Ovary (tissue), 9 donors: ENCODE data around the gene IKBIP. TPM values are rescaled to one million over a fixed set of nuclear protein-coding genes. Genes with fewer than 3 reads are reported as not detected.
"Not testable (repeated sequence)": the region's sequence is repeated elsewhere in the genome, so short reads cannot be mapped to it uniquely, and the experiment has no call there.

Experiments used
- DNase-seq, 5 donors: peaks; one replicate each; pipeline ENCODE4 v3.0.0-alpha.2; 2019 to 2020
- H3K27ac ChIP-seq, 2 donors: fragments of 200-600 bp; one replicate each; pipeline versions ENCODE4 v1.5.1 to v1.8.0; 2019 to 2022
- H3K27me3 ChIP-seq: fragments of 200-600 bp; one replicate; pipeline ENCODE4 v1.8.0; 2022
- H3K36me3 ChIP-seq: fragments of 200-600 bp; sonication (generic); one replicate; pipeline ENCODE4 v1.5.1; 2019
- H3K4me1 ChIP-seq: one replicate; pipeline ENCODE4 v1.8.1; 2013; ENCODE audit warnings: mild to moderate bottlenecking, moderate library complexity; ENCODE audit not compliant: insufficient read depth
- H3K4me3 ChIP-seq: fragments of 200-600 bp; sonication (generic); one replicate; pipeline ENCODE4 v1.5.1; 2017
- H3K9me3 ChIP-seq, 2 donors: fragments of 200-600 bp in 1 of 2; sonication (generic) in 1 of 2; one replicate each; pipeline versions ENCODE4 v1.5.1 to v1.8.1; 2013 to 2019; ENCODE audit warnings: mild to moderate bottlenecking in 1 of 2, moderate library complexity in 1 of 2
- CTCF ChIP-seq, 3 donors: fragments of 450-650 bp in 2 of 3; fragments of 200-600 bp in 1 of 3; IDR thresholded peaks; one replicate each; pipeline versions ENCODE4 v1.5.1 to v1.8.0; 2016 to 2022; ENCODE audit warnings: antibody characterized with exemption in 3 of 3, mild to moderate bottlenecking in 1 of 3
- EP300 ChIP-seq: sonication (generic); formaldehyde crosslinking; IDR thresholded peaks from one replicate; pipeline ENCODE4 v1.6.1; 2017; ENCODE audit warnings: antibody characterized with exemption
- POLR2A ChIP-seq: fragments of 450-650 bp; IDR thresholded peaks from one replicate; pipeline ENCODE4 v1.6.1; 2017; ENCODE audit warnings: antibody characterized with exemption, mild to moderate bottlenecking, moderate library complexity
- WGBS, 3 donors: extraction: QIAGEN DNeasy Blood & Tissue Kit in 1 of 3; methylation state at CpG; one replicate each; pipeline versions ENCODE4 v1.1.5 to v1.1.7; 2013 to 2017; 5-methylcytosine and 5-hydroxymethylcytosine counted together
- intact Hi-C, 4 donors: fragments of 100-400 bp; cut with DNase I; formaldehyde crosslinking; loops; one replicate each; pipeline versions ENCODE4 v1.11.0 to v1.15.1; 2022 to 2023
- polyA plus RNA-seq, 2 donors: library from polyadenylated mRNA; stranded (reverse); fragments of 200-250 nt in 1 of 2; fragments of 350-450 nt in 1 of 2; fragmentation: Illumina TruSeq in 1 of 2; extraction: RNeasy Lipid Tissue Mini Kit (QIAGEN cat#74804) in 1 of 2; gene quantifications; one replicate each; pipeline ENCODE4 v1.2.3, GENCODE V29; 2013 to 2014
- small RNA-seq: library from RNA; depleted of rRNA; stranded (forward); fragments of <200 nt; gene quantifications from one replicate; pipeline ENCODE3, GENCODE V24; 2016
- total RNA-seq, 7 donors: library from RNA; depleted of rRNA in 2 of 7; stranded (reverse); fragments of >200 nt in 2 of 7; fragmentation: NEBNext Ultra II Directional in 3 of 7; extraction: Animal tissue kit (Norgen Biotek cat#: 25700) in 3 of 7; gene quantifications; one replicate each; pipeline versions ENCODE4 v1.1.0 to v1.2.4, GENCODE V29; 2016 to 2023
- donor health status: DM: no; HTN: no; CAD: no; lungs with moderate emphysema.
- donor health status: DM: no; HTN: no; CAD: no.
- donor health status: Bipolar disorder and iron deficiency.
- donor health status: DM: yes; HTN: yes; CAD: no.
- donor health status: DM: no; HTN: no; CAD: no.
- donor health status: DM: yes; HTN: yes; CAD: no.

Gene IKBIP
- total and polyA plus RNA-seq, 9 donors = 6.8 to 12.4 (median 9.8) TPM

GRCh38 chr12:98579347-98579746 lies 65.2 kb downstream of the IKBIP start:
- 78 to 84% (median 81%) methylated on average over 5 of the region's 5 CpGs for WGBS, 3 donors
- intact Hi-C loops = loop anchor here in 1 of 4 donors (10.0 kb wide), 1 partner anchor 85 kb away; no protein-coding TSS in a partner anchor
- H3K36me3 ChIP-seq = no peaks in the 10 kb centered on the region
- no peak overlapping the region for H3K27ac ChIP-seq
- H3K4me3 ChIP-seq = no peak overlapping the region
- TF ChIP-seq EP300 (no peak), CTCF (IDR thresholded peaks at IDR 0.05) (no peak), POLR2A (no peak)
- H3K27me3 ChIP-seq = no peaks in the 10 kb centered on the region
- no peaks in the 10 kb centered on the region for H3K9me3 ChIP-seq
- no peak for DNase-seq
- H3K4me1 ChIP-seq = no peaks in the 10 kb centered on the region

GRCh38 chr12:98578821-98579220 lies 65.8 kb downstream of the IKBIP start:
- 65 to 70% (median 70%) methylated on average over 2 of the region's 2 CpGs for WGBS, 3 donors
- no peak overlapping the region for H3K4me3 ChIP-seq
- intact Hi-C loops = loop anchor here in 1 of 4 donors (10.0 kb wide), 1 partner anchor 86 kb away; no protein-coding TSS in a partner anchor

GRCh38 chr12:98578392-98578791 lies 66.2 kb downstream of the IKBIP start:
- WGBS, 3 donors = 81 to 95% (median 86%) methylated on average over 1 of the region's 1 CpG
- Histone ChIP-seq H3K9me3 (no peaks in the 10 kb centered on the region), H3K27me3 (no peaks in the 10 kb centered on the region), H3K4me3 (no peak overlapping the region), H3K27ac (no peak overlapping the region), H3K36me3 (no peaks in the 10 kb centered on the region), H3K4me1 (no peaks in the 10 kb centered on the region)
- DNase-seq = no peak
- TF ChIP-seq CTCF (IDR thresholded peaks at IDR 0.05) (no peak), POLR2A (no peak), EP300 (no peak)
- intact Hi-C loops = loop anchor here in 1 of 4 donors (10.0 kb wide), 1 partner anchor 86 kb away; no protein-coding TSS in a partner anchor

More at GRCh38 chr12:98578821-98579220, 65.8 kb downstream of the IKBIP start:
- H3K27ac ChIP-seq = no peak overlapping the region
- no peak for DNase-seq
- TF ChIP-seq CTCF (IDR thresholded peaks at IDR 0.05) (no peak), EP300 (no peak), POLR2A (no peak)
- no peaks in the 10 kb centered on the region for H3K36me3 ChIP-seq
- no peaks in the 10 kb centered on the region for H3K4me1 ChIP-seq
- H3K27me3 ChIP-seq = no peaks in the 10 kb centered on the region
- no peaks in the 10 kb centered on the region for H3K9me3 ChIP-seq

GRCh38 chr12:98576795-98577194 lies 67.8 kb downstream of the IKBIP start:
- H3K36me3 ChIP-seq, H3K4me3 ChIP-seq, H3K27me3 ChIP-seq, H3K9me3 ChIP-seq, H3K27ac ChIP-seq, DNase-seq, H3K4me1 ChIP-seq: not testable (repeated sequence)
- intact Hi-C loops = loop anchor here in 1 of 4 donors (10.0 kb wide), 1 partner anchor 88 kb away; no protein-coding TSS in a partner anchor
- 90 to 97% (median 91%) methylated on average over 2 of the region's 2 CpGs for WGBS, 3 donors

GRCh38 chr12:98575013-98575412 lies 69.6 kb downstream of the IKBIP start:
- 96 to 99% (median 96%) methylated on average over 4 of the region's 4 CpGs for WGBS, 3 donors
- H3K9me3 ChIP-seq = no peaks in the 10 kb centered on the region
- H3K36me3 ChIP-seq = no peaks in the 10 kb centered on the region
- intact Hi-C loops = loop anchor here in 1 of 4 donors (10.0 kb wide), 1 partner anchor 90 kb away; no protein-coding TSS in a partner anchor
- H3K4me1 ChIP-seq = no peaks in the 10 kb centered on the region
- no peak for DNase-seq
- H3K27me3 ChIP-seq = no peaks in the 10 kb centered on the region
- H3K4me3 ChIP-seq = no peak overlapping the region
- TF ChIP-seq POLR2A = no peak
- H3K27ac ChIP-seq = no peak overlapping the region

Small RNA genes lying within 50 kb of the gene (small RNA-seq; reads per million reads assigned to genes)
- 0.35 reads per million for gene SNORA53

Other genes starting within 250 kb of the IKBIP start
- 100 to 1,000 TPM in 5 of 7 donors, 10 to 100 TPM in 2; 82.0 to 144 (median 117) TPM for gene TMPO, start 129.2 kb downstream of the IKBIP start, total RNA-seq
- 10 to 100 TPM; 48.4 to 63.6 TPM for gene TMPO, start 129.2 kb downstream of the IKBIP start, polyA plus RNA-seq
- gene SLC25A3, start 51.1 kb downstream of the IKBIP start, total RNA-seq = 100 to 1,000 TPM; 347 to 462 (median 427) TPM
- gene SLC25A3, start 51.1 kb downstream of the IKBIP start, polyA plus RNA-seq = 100 to 1,000 TPM; 344 to 649 TPM
- 10 to 100 TPM in 6 of 7 donors, 1 to 10 TPM in 1; 9.4 to 17.1 (median 11.9) TPM for gene APAF1, start 502 bp upstream of the IKBIP start, total RNA-seq
- 10 to 100 TPM in 1 of 2 donors, 1 to 10 TPM in 1; 9.4 to 16.0 TPM for gene APAF1, start 502 bp upstream of the IKBIP start, polyA plus RNA-seq